HG02798 (cell line): ENCODE measurements around the gene SSR4.
"Not testable (repeated sequence)": the region's sequence is repeated elsewhere in the genome, so short reads cannot be mapped to it uniquely, and the experiment has no call there.

Experiments
- ATAC-seq: cut with Tn5 transposase; IDR thresholded peaks from one replicate; pipeline ENCODE4 v1.9.1; 2021; ENCODE audit warnings: mild to moderate bottlenecking; ENCODE audit not compliant: unreplicated experiment, poor library complexity

Gene SSR4

GRCh38 chrX:153803211-153804099 lies 9.0 kb downstream of the SSR4 start:
- ATAC-seq = no peak

GRCh38 chrX:153804100-153804595 lies 9.7 kb downstream of the SSR4 start:
- ATAC-seq = no peak

- ATAC-seq = no peak
These were observed 10.2 kb downstream of the SSR4 start for GRCh38 chrX:153804621-153805020.

GRCh38 chrX:153805436-153805835 lies 11.0 kb downstream of the SSR4 start:
- no peak for ATAC-seq

- no peak for ATAC-seq
These were observed 12.6 kb downstream of the SSR4 start for GRCh38 chrX:153806999-153807575.

GRCh38 chrX:153807976-153808375 lies 13.5 kb downstream of the SSR4 start:
- no peak for ATAC-seq

- ATAC-seq = no peak
These were observed 17.8 kb downstream of the SSR4 start for GRCh38 chrX:153812220-153812619.

- no peak for ATAC-seq
These were observed 18.7 kb downstream of the SSR4 start for GRCh38 chrX:153813161-153813560.

GRCh38 chrX:153814591-153815315 lies 20.3 kb downstream of the SSR4 start:
- no peak for ATAC-seq

GRCh38 chrX:153816831-153817690 lies 22.6 kb downstream of the SSR4 start:
- ATAC-seq = no peak

GRCh38 chrX:153818064-153818463 lies 23.6 kb downstream of the SSR4 start:
- not testable (repeated sequence) for ATAC-seq

- no peak for ATAC-seq
These were observed 24.3 kb downstream of the SSR4 start for GRCh38 chrX:153818571-153819383.

GRCh38 chrX:153819384-153820040 lies 25.0 kb downstream of the SSR4 start:
- no peak for ATAC-seq

GRCh38 chrX:153820601-153821000 lies 26.1 kb downstream of the SSR4 start:
- ATAC-seq = no peak

- ATAC-seq = no peak
These were observed 26.6 kb downstream of the SSR4 start for GRCh38 chrX:153821066-153821465.

- ATAC-seq = no peak
These were observed 29.9 kb downstream of the SSR4 start for GRCh38 chrX:153824348-153824747.

GRCh38 chrX:153825042-153825441 lies 30.6 kb downstream of the SSR4 start:
- no peak for ATAC-seq

- no peak for ATAC-seq
These were observed 32.5 kb downstream of the SSR4 start for GRCh38 chrX:153827016-153827415.

- no peak for ATAC-seq
These were observed 33.4 kb downstream of the SSR4 start for GRCh38 chrX:153827903-153828302.
